HG03095 (cell line): ENCODE results near the gene NEB.
"Not testable (repeated sequence)": the region's sequence is repeated elsewhere in the genome, so short reads cannot be mapped to it uniquely, and the experiment has no call there.

ENCODE experiments used
- ATAC-seq: cut with Tn5 transposase; IDR thresholded peaks from one replicate; pipeline ENCODE4 v1.9.1; 2021; ENCODE audit warnings: moderate library complexity; ENCODE audit not compliant: unreplicated experiment

Gene NEB

GRCh38 chr2:151760139-151760650 lies 25.9 kb upstream of the NEB start:
- ATAC-seq, result no peak

- no peak for ATAC-seq
These were observed 24.5 kb upstream of the NEB start for GRCh38 chr2:151758744-151759143.

DNA sequence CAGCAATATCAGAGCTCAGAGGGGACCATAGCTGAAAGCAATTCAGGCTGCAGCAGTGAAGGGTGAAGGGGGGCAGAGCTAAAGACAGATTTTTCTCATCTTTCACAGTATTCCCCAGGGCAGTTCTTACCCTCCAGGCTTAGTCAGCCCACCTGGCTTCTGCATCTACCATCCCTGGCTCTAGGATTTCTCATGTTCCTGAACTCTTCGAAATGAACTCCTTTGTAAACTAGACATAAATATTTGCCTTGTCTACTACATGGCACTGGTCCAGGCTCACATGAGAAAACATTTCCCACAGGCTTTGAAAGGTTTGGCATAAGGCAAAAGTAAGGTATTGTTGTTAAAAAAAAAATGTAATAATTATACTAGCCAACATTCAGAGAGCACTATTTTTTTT lies 23.6 kb upstream of the NEB start:
- no peak for ATAC-seq

DNA sequence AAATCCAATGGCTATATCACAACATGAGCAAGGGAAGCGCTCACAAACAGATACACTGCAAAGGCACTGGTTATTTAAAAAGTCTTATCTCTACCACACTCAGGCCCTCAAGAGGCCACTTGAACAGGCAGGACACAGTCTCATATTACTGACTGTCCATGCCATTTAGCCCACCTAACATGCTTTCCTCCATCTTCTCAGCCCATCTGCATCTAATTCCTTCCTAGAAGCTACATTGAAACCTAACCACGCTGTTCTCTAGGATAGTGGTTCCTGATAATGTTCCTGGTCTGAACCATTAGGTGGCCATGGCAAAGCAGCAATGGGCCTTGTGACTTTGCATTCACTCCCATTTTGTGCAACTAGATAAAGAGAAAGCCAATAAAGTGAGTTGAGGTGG lies 22.5 kb upstream of the NEB start:
- ATAC-seq, result no peak

- ATAC-seq, result no peak
These were observed 20.1 kb upstream of the NEB start for GRCh38 chr2:151754253-151754897.

DNA sequence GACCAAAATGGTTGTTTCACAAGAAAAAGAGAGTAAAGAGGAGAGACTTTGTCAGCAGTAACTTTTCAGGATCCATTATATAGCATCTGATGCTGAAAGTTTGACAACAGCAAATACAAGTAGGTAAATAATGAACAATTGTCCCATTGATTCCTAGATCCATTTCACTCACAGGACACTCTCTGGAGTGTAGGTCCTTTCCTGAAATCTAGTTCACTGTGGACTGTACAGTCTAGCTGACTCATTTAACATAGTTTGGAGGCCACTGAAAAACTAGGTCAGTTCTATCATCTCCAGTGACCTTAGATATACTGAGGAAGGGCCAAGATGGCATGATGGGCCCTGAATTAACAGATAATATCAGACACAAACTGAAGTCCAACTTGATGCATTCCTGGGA lies 19.3 kb upstream of the NEB start:
- ATAC-seq, result no peak

DNA sequence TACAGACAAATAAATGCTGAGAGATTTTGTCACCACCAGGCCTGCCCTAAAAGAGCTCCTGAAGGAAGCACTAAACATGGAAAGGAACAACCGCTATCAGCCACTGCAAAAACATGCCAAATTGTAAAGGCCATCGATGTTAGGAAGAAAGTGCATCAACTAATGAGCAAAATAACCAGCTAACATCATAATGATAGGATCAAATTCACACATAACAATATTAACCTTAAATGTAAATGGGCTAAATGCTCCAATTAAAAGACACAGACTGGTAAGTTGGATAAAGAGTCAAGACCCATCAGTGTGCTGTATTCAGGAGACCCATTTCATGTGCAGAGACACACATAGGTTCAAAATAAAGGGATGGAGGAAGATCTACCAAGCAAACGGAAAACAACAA lies 11.0 kb upstream of the NEB start:
- ATAC-seq, result not testable (repeated sequence)

GRCh38 chr2:151730262-151730975 lies 3.9 kb downstream of the NEB start:
- ATAC-seq, result peak; percentile 50

GRCh38 chr2:151729837-151730236 lies 4.4 kb downstream of the NEB start:
- ATAC-seq, result peak; percentile 30

GRCh38 chr2:151729415-151729811 lies 4.9 kb downstream of the NEB start:
- ATAC-seq, result no peak

DNA sequence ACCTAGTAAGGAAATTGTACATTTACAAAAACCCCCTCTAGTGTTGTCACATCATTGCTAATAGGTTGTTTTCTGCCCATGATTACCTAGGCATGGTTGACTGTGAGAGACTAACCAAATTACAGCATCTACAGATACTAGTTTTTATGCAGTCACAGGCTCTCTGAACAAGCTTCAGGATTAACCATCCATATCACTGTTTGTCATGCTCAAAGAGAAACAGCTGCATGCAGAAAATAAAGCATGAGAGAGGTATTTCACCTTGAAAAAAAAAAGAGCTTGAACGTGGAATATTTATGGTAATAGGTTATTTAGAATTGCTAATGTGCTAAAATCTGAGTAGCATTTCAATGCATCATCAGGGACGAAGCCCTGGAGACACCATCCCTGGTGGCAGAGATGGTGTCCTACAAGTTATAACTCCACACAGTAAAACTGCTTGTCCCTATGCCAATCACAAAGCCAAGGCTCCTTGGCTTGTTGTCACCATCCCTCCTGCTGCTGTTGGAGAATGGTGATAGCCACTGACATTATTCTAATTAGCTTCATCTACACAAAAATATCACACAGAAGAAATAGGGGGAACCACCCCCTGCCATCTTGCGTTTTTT lies 5.4 kb downstream of the NEB start:
- no peak for ATAC-seq

GRCh38 chr2:151727593-151728552 lies 6.4 kb downstream of the NEB start:
- no peak for ATAC-seq

DNA sequence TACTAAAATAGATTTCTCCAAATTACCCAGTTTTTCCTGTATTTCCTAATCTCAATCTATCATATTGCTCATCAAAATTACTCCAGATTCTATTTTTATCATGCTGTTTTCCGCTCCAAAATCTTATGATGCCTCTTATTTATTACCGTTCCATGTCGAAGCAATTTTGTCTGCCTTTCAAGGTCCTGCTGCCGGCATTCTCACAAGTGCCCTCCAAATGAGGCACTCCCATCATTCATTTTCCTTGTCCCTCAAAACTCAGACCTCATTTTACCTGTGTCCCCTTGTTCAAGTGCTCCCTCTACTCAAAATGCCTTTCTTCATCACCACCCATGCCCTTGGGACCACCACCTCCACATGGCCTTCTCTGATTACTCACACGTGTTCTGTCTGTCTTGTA lies 13.1 kb downstream of the NEB start:
- ATAC-seq, result no peak

- ATAC-seq, result no peak
These were observed 13.8 kb downstream of the NEB start for GRCh38 chr2:151720521-151720920.

- no peak for ATAC-seq
These were observed 15.5 kb downstream of the NEB start for GRCh38 chr2:151718796-151719195.

- no peak for ATAC-seq
These were observed 16.0 kb downstream of the NEB start for GRCh38 chr2:151718247-151718646.

GRCh38 chr2:151716721-151717120 lies 17.6 kb downstream of the NEB start:
- ATAC-seq, result no peak

GRCh38 chr2:151713291-151713903 lies 20.9 kb downstream of the NEB start:
- no peak for ATAC-seq

DNA sequence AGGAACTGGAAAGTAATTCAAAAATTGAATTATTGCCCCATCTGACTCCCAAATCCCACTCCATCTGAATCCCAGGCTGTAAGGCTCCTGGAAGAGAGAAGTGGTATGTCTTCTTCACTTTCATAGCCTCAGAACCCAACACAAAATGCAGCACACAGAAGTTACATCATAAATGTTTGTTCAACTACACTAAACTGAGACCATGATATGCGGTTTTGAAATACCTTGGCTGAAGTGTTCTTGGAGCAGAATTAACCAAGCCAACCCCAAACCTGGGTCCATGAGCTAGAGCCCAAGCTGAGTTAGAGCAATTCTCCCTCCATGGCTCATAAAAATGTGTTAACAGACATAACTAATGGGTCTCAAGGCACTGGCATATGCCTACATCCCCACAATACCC lies 23.3 kb downstream of the NEB start:
- no peak for ATAC-seq

DNA sequence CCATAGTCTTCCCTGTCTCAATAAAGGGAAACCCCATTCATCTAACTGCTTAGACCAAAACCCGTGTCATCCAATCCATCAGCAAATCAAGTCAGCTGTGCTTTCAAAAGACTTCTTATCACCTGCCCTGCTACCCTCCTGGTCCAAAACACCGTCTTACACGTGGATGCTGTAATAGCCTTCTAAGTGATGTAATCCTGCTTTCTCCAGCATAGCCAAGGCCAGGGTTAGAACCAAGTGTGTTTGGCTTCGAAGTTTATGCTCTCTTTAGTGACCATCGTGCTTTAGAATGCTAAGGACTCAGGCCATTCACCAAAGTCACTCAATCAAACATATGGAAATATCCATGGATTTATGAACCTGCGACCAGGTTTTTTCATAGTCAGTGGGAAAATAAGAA lies 25.5 kb downstream of the NEB start:
- no peak for ATAC-seq

DNA sequence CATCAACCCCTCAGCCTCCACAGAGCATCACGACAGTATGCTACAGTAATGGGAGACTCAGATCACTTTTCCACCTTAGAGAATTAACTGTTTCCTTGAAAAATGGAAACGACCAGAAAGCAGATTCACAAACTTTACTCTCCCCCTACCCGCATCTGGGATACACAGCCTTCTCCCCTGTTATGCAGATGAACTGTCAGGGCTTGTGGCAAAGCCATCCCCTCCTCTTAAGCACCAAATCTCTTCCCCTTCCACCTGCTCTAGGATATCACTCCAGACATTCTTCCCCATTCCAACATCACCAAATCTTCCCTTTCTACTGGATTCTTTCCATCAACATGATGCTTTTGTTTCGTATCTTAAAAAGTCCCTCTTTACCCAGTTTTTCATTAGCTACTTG lies 26.4 kb downstream of the NEB start:
- ATAC-seq, result no peak
